OCI-LY1 (cell line): ENCODE results near the gene POC1A.

ENCODE experiments used
- H2AFZ ChIP-seq: fragments of 200-600 bp; sonication (generic), shearing (Covaris generic); 2 replicates; pipeline ENCODE4 v1.6.0; 2014; ENCODE audit warnings: antibody characterized with exemption, mild to moderate bottlenecking, low read length
- H3F3A ChIP-seq: fragments of 200-600 bp; sonication (generic), shearing (Covaris generic); 2 replicates; pipeline ENCODE4 v1.6.0; 2014; ENCODE audit warnings: mild to moderate bottlenecking, antibody characterized with exemption, low read length, moderate library complexity; ENCODE audit not compliant: insufficient read depth
- H3K27ac ChIP-seq: fragments of 200-600 bp; sonication (generic); 2 replicates; pipeline ENCODE4 v1.5.1; 2014; ENCODE audit warnings: low read length, mixed run types, mild to moderate bottlenecking, low read depth; ENCODE audit not compliant: poor library complexity, severe bottlenecking
- H3K27me3 ChIP-seq: fragments of 200-600 bp; sonication (generic); 2 replicates; pipeline ENCODE4 v1.6.0; 2014; ENCODE audit warnings: antibody characterized with exemption, mild to moderate bottlenecking, low read length, moderate library complexity; ENCODE audit not compliant: insufficient read depth
- H3K36me3 ChIP-seq: fragments of 200-600 bp; sonication (generic); 2 replicates; pipeline ENCODE4 v1.6.1; 2014; ENCODE audit warnings: mild to moderate bottlenecking, antibody characterized with exemption, low read length, moderate library complexity, mixed read lengths; ENCODE audit not compliant: insufficient read depth
- H3K4me1 ChIP-seq: fragments of 200-600 bp; sonication (generic); 2 replicates; pipeline ENCODE4 v1.5.1; 2014; ENCODE audit warnings: mild to moderate bottlenecking, low read length, moderate library complexity; ENCODE audit not compliant: insufficient read depth, severe bottlenecking
- H3K4me2 ChIP-seq: fragments of 200-600 bp; sonication (generic), shearing (Covaris generic); 2 replicates; pipeline ENCODE4 v1.6.1; 2014; ENCODE audit warnings: low read length
- H3K4me3 ChIP-seq: fragments of 200-600 bp; sonication (generic); 2 replicates; pipeline ENCODE4 v1.5.1; 2014; ENCODE audit warnings: low read length, low read depth, mild to moderate bottlenecking, mixed read lengths; ENCODE audit not compliant: poor library complexity, severe bottlenecking
- H3K79me2 ChIP-seq: fragments of 200-600 bp; shearing (Covaris generic); 2 replicates; pipeline ENCODE4 v1.6.1; 2016; ENCODE audit warnings: mixed run types, low read length, mixed read lengths; ENCODE audit not compliant: insufficient read depth
- H3K9ac ChIP-seq: fragments of 200-600 bp; sonication (generic), shearing (Covaris generic); 2 replicates; pipeline ENCODE4 v1.6.1; 2014; ENCODE audit warnings: mild to moderate bottlenecking, low read length, mixed read lengths
- H3K9me2 ChIP-seq: fragments of 200-600 bp; sonication (generic), shearing (Covaris generic); 2 replicates; pipeline ENCODE4 v1.6.1; 2014; ENCODE audit warnings: low read depth, mild to moderate bottlenecking, low read length, mixed read lengths
- H3K9me3 ChIP-seq: fragments of 200-600 bp; shearing (Covaris generic); 2 replicates; pipeline ENCODE4 v1.6.1; 2014; ENCODE audit warnings: low read length, mixed read lengths
- H4K20me1 ChIP-seq: fragments of 200-600 bp; sonication (generic), shearing (Covaris generic); 2 replicates; pipeline ENCODE4 v1.6.0; 2016; ENCODE audit warnings: mild to moderate bottlenecking, low read length; ENCODE audit not compliant: insufficient read depth
- EZH2 ChIP-seq: fragments of 200-600 bp; sonication (generic), shearing (Covaris generic); IDR thresholded peaks from 2 replicates; pipeline ENCODE4 v1.8.0; 2017; ENCODE audit warnings: borderline replicate concordance, mixed run types, mild to moderate bottlenecking, antibody characterized with exemption, low read length, moderate library complexity, mixed read lengths
- TF ChIP-seq, protein P1 (sequence below): fragments of 200-600 bp; sonication (generic), shearing (Covaris generic); IDR thresholded peaks from 2 replicates; pipeline ENCODE4 v1.5.1; 2017; ENCODE audit warnings: mild to moderate bottlenecking, antibody characterized with exemption, low read length, moderate library complexity, mixed read lengths

Gene POC1A

GRCh38 chr3:52030714-52031310, 123.4 kb downstream of the POC1A start:
- Histone ChIP-seq H3K9me2 (no peaks in the 10 kb centered on the region), H3K27me3 (peaks cover 10% of the 10 kb centered on the region; the same call in 1 of the 2 replicates), H2AFZ (no peak overlapping the region), H3K9ac (no peak overlapping the region), H3F3A (no peaks in the 10 kb centered on the region), H3K4me3 (no peak overlapping the region), H3K4me2 (no peak overlapping the region), H3K9me3 (no peaks in the 10 kb centered on the region), H3K27ac (no peak overlapping the region), H4K20me1 (no peaks in the 10 kb centered on the region), H3K4me1 (no peaks in the 10 kb centered on the region), H3K36me3 (no peaks in the 10 kb centered on the region), H3K79me2 (no peaks in the 10 kb centered on the region)
- TF ChIP-seq EZH2: no peak
- TF ChIP-seq, protein P1, sequence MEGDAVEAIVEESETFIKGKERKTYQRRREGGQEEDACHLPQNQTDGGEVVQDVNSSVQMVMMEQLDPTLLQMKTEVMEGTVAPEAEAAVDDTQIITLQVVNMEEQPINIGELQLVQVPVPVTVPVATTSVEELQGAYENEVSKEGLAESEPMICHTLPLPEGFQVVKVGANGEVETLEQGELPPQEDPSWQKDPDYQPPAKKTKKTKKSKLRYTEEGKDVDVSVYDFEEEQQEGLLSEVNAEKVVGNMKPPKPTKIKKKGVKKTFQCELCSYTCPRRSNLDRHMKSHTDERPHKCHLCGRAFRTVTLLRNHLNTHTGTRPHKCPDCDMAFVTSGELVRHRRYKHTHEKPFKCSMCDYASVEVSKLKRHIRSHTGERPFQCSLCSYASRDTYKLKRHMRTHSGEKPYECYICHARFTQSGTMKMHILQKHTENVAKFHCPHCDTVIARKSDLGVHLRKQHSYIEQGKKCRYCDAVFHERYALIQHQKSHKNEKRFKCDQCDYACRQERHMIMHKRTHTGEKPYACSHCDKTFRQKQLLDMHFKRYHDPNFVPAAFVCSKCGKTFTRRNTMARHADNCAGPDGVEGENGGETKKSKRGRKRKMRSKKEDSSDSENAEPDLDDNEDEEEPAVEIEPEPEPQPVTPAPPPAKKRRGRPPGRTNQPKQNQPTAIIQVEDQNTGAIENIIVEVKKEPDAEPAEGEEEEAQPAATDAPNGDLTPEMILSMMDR: no peak

GRCh38 chr3:52029535-52029934, 124.7 kb downstream of the POC1A start:
- Histone ChIP-seq H3F3A (no peaks in the 10 kb centered on the region), H3K4me3 (no peak overlapping the region), H3K27me3 (peaks cover 10% of the 10 kb centered on the region; the same call in 1 of the 2 replicates), H2AFZ (no peak overlapping the region), H4K20me1 (no peaks in the 10 kb centered on the region), H3K27ac (no peak overlapping the region), H3K36me3 (no peaks in the 10 kb centered on the region), H3K79me2 (no peaks in the 10 kb centered on the region), H3K4me1 (no peaks in the 10 kb centered on the region), H3K4me2 (no peak overlapping the region), H3K9ac (no peak overlapping the region), H3K9me2 (no peaks in the 10 kb centered on the region), H3K9me3 (no peaks in the 10 kb centered on the region)
- TF ChIP-seq EZH2: no peak
- TF ChIP-seq, protein P1: no peak

DNA sequence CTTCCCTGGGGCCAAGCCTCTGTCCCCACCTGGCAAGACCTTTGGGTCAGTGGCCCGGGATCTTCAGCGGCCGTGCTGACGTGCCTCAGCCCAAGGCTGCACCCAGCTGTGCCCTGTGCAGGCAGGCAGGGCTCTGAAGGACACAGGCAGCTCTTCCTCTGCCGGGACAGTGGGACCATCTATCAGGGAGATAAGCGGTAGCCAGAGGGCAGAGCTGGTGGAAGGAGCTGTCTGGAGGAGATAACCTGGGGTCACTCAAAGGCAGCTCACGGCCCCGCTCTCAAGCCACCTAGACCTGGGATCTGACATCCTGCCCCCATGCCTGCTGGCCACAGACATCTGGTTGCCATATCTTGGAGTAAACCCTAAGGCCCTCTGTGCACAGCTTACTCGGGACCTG, 125.2 kb downstream of the POC1A start:
- H3K4me2 ChIP-seq: no peak overlapping the region
- no peaks in the 10 kb centered on the region for H3K79me2 ChIP-seq
- no peaks in the 10 kb centered on the region for H4K20me1 ChIP-seq
- no peaks in the 10 kb centered on the region for H3K9me3 ChIP-seq
- H3K4me3 ChIP-seq: no peak overlapping the region
- no peaks in the 10 kb centered on the region for H3F3A ChIP-seq
- no peak overlapping the region for H3K9ac ChIP-seq
- peaks cover 10% of the 10 kb centered on the region; the same call in 1 of the 2 replicates for H3K27me3 ChIP-seq
- H3K27ac ChIP-seq: no peak overlapping the region
- no peaks in the 10 kb centered on the region for H3K9me2 ChIP-seq
- H3K36me3 ChIP-seq: no peaks in the 10 kb centered on the region
- no peak overlapping the region for H2AFZ ChIP-seq
- TF ChIP-seq EZH2: no peak
- TF ChIP-seq, protein P1: no peak
- H3K4me1 ChIP-seq: no peaks in the 10 kb centered on the region
